AG04450 (cell line): ENCODE data around the gene SLC44A2. TPM values are rescaled to one million over a fixed set of nuclear protein-coding genes. Genes with fewer than 3 reads are reported as not detected.

Experiments
- CTCF ChIA-PET: fragments of 300-600, 350-600 bp; formaldehyde crosslinking; extraction: SDS; loops from one replicate; lab custom pipeline; 2022; ENCODE audit warnings: antibody characterized with exemption, inconsistent platforms; lab: Charles Lee
- POLR2A ChIA-PET: fragments of 350-600 bp; formaldehyde crosslinking; extraction: SDS; loops from one replicate; lab custom pipeline; 2021; ENCODE audit warnings: antibody characterized with exemption, inconsistent platforms; lab: Yijun Ruan, JAX
- DNase-seq: peaks from one replicate; pipeline ENCODE4 v3.0.0-alpha.2; 2011; ENCODE audit warnings: low read depth, low spot score
- H3K27ac ChIP-seq: one replicate; pipeline ENCODE4 v1.5.1; 2012; ENCODE audit warnings: low read depth, low read length, control low read depth
- H3K27me3 ChIP-seq: one replicate; pipeline ENCODE4 v1.6.0; 2012; ENCODE audit warnings: low read length; ENCODE audit not compliant: control insufficient read depth, insufficient read depth
- H3K4me3 ChIP-seq: 2 replicates; pipeline ENCODE4 v1.5.1; 2011; ENCODE audit warnings: mild to moderate bottlenecking, low read depth, low read length, control low read depth
- H3K9me3 ChIP-seq: 2 replicates; pipeline ENCODE4 v1.5.1; 2012; ENCODE audit warnings: low read length; ENCODE audit not compliant: control insufficient read depth, insufficient read depth
- CTCF ChIP-seq: IDR thresholded peaks from 2 replicates; pipeline ENCODE4 v1.5.1; 2011; ENCODE audit warnings: low read depth, low read length, control low read depth, inconsistent platforms
- polyA plus RNA-seq: library from polyadenylated mRNA; depleted of rRNA; stranded (reverse); fragments of >200 nt; gene quantifications from 2 replicates; pipeline ENCODE4 v1.2.3, GENCODE V29; 2011

The SLC44A2 gene
- polyA plus RNA-seq, 1 experiment, result 80.5 TPM

GRCh38 chr19:10620786-10621185 lies 4.6 kb upstream of the SLC44A2 start:
- CTCF ChIA-PET, result interaction anchor here (3.3 to 3.4 kb wide), 2 partner anchors 23 to 39 kb away, joined by 17 to 28 read pairs; no protein-coding TSS in a partner anchor
- H3K9me3 ChIP-seq, result no peaks in the 10 kb centered on the region
- H3K27me3 ChIP-seq, result no peaks in the 10 kb centered on the region
- H3K4me3 ChIP-seq, result no peak overlapping the region
- DNase-seq, result no peak
- POLR2A ChIA-PET, result no interaction called here
- no peak for TF ChIP-seq CTCF
- H3K27ac ChIP-seq, result no peak overlapping the region

GRCh38 chr19:10621966-10622365 lies 3.4 kb upstream of the SLC44A2 start:
- H3K9me3 ChIP-seq, result no peaks in the 10 kb centered on the region
- ChIA-PET CTCF (interaction anchor here (1.3 to 3.4 kb wide), 2 partner anchors 22 to 40 kb away, joined by 4 to 28 read pairs; no protein-coding TSS in a partner anchor), POLR2A (interaction anchor here (0.5 kb wide), 1 partner anchor 146 kb away, joined by 4 read pairs; no protein-coding TSS in a partner anchor)
- no peak for TF ChIP-seq CTCF
- H3K27me3 ChIP-seq, result no peaks in the 10 kb centered on the region
- DNase-seq, result no peak
- no peak overlapping the region for H3K27ac ChIP-seq
- H3K4me3 ChIP-seq, result no peak overlapping the region

- ChIA-PET CTCF (no interaction called here), POLR2A (no interaction called here)
- H3K9me3 ChIP-seq, result no peaks in the 10 kb centered on the region
- H3K27me3 ChIP-seq, result no peaks in the 10 kb centered on the region
- no peak overlapping the region for H3K27ac ChIP-seq
- no peak overlapping the region; the same call in 1 of the 2 replicates for H3K4me3 ChIP-seq
- no peak for DNase-seq
- no peak for TF ChIP-seq CTCF
Observed at GRCh38 chr19:10624585-10624984, 768 bp upstream of the SLC44A2 start.

GRCh38 chr19:10625762-10626138 lies 397 bp downstream of the SLC44A2 start:
- DNase-seq, result no peak
- H3K27me3 ChIP-seq, result no peaks in the 10 kb centered on the region
- ChIA-PET POLR2A (no interaction called here), CTCF (interaction anchor here (2.5 kb wide), 1 partner anchor 19 kb away, joined by 7 read pairs; no protein-coding TSS in a partner anchor)
- H3K4me3 ChIP-seq, result peak overlapping the region; percentile 62
- no peaks in the 10 kb centered on the region for H3K9me3 ChIP-seq
- no peak overlapping the region for H3K27ac ChIP-seq
- TF ChIP-seq CTCF, result no peak

GRCh38 chr19:10631874-10632273 lies 6.5 kb downstream of the SLC44A2 start:
- Histone ChIP-seq H3K27me3 (no peaks in the 10 kb centered on the region), H3K9me3 (no peaks in the 10 kb centered on the region; the same call in 1 of the 2 replicates), H3K27ac (no peak overlapping the region), H3K4me3 (no peak overlapping the region)
- ChIA-PET CTCF (no interaction called here), POLR2A (no interaction called here)
- no peak for DNase-seq
- TF ChIP-seq CTCF, result no peak
